Measurements from ENCODE around the gene AFF3. TPM values are rescaled to one million over a fixed set of nuclear protein-coding genes. Genes with fewer than 3 reads are reported as not detected.

Gene AFF3
- total RNA-seq, 2 donors from 2014 or later, result 10.8 to 16.2 TPM

- H3K27ac ChIP-seq, result no peak overlapping the region
- TF ChIP-seq CTCF (IDR thresholded peaks at IDR 0.05), result no peak
- DNase-seq (ENCODE audit: low spot score), result no peak
These were observed 3.7 kb upstream of the AFF3 start for GRCh38 chr2:100145893-100146656.

GRCh38 chr2:100143286-100143685 is 896 bp upstream of the AFF3 start:
- Histone ChIP-seq H3K9me3 (no peaks in the 10 kb centered on the region), H3K27me3 (no peaks in the 10 kb centered on the region), H3K36me3 (no peaks in the 10 kb centered on the region), H3K4me1 (no peaks in the 10 kb centered on the region), H3K27ac (no peak overlapping the region), H3K4me3 (no peak overlapping the region)
- DNase-seq (ENCODE audit: low spot score), result no peak
- TF ChIP-seq CTCF (IDR thresholded peaks at IDR 0.05), result no peak

More at GRCh38 chr2:100145893-100146656, 3.7 kb upstream of the AFF3 start:
- peaks cover 0 to 7% of the 10 kb centered on the region in 2 donors for H3K9me3 ChIP-seq
- no peaks in the 10 kb centered on the region for H3K4me1 ChIP-seq
- H3K27me3 ChIP-seq, result no peaks in the 10 kb centered on the region
- H3K4me3 ChIP-seq, result no peak overlapping the region
- no peaks in the 10 kb centered on the region for H3K36me3 ChIP-seq

- H3K4me3 ChIP-seq, result no peak overlapping the region
- no peak for TF ChIP-seq CTCF (IDR thresholded peaks at IDR 0.05)
- H3K4me1 ChIP-seq, result no peaks in the 10 kb centered on the region
- H3K27me3 ChIP-seq, result no peaks in the 10 kb centered on the region
- DNase-seq (ENCODE audit: low spot score), result no peak
- H3K9me3 ChIP-seq, result no peaks in the 10 kb centered on the region
- no peak overlapping the region for H3K27ac ChIP-seq
- H3K36me3 ChIP-seq, result no peaks in the 10 kb centered on the region
These were observed 484 bp downstream of the AFF3 start for GRCh38 chr2:100141906-100142305.

GRCh38 chr2:100140582-100140981 is 1.8 kb downstream of the AFF3 start:
- H3K4me3 ChIP-seq, result no peak overlapping the region

GRCh38 chr2:100137866-100138570 is 4.4 kb downstream of the AFF3 start:
- no peak overlapping the region for H3K27ac ChIP-seq
- H3K27me3 ChIP-seq, result no peaks in the 10 kb centered on the region
- no peak for DNase-seq (ENCODE audit: low spot score)
- no peaks in the 10 kb centered on the region for H3K9me3 ChIP-seq
- H3K4me3 ChIP-seq, result no peak overlapping the region
- no peaks in the 10 kb centered on the region for H3K4me1 ChIP-seq
- no peak for TF ChIP-seq CTCF (IDR thresholded peaks at IDR 0.05)
- H3K36me3 ChIP-seq, result no peaks in the 10 kb centered on the region

More at GRCh38 chr2:100140582-100140981, 1.8 kb downstream of the AFF3 start:
- no peaks in the 10 kb centered on the region for H3K27me3 ChIP-seq
- H3K4me1 ChIP-seq, result no peaks in the 10 kb centered on the region
- H3K36me3 ChIP-seq, result no peaks in the 10 kb centered on the region
- H3K9me3 ChIP-seq, result no peaks in the 10 kb centered on the region
- no peak overlapping the region for H3K27ac ChIP-seq
- TF ChIP-seq CTCF (IDR thresholded peaks at IDR 0.05), result no peak
- no peak for DNase-seq (ENCODE audit: low spot score)
